Transverse colon (tissue), 4 donors: ENCODE measurements around the gene LMCD1. TPM values are rescaled to one million over a fixed set of nuclear protein-coding genes. Genes with fewer than 3 reads are reported as not detected.

Experiments
- DNase-seq: peaks from one replicate; pipeline ENCODE4 v3.0.0-alpha.2; 2019
- H3K27ac ChIP-seq, 4 donors: fragments of 200-600 bp; sonication (generic); 2 replicates each; pipeline ENCODE4 v1.5.1; 2016 to 2018; ENCODE audit warnings: inconsistent platforms in 4 of 4
- H3K27me3 ChIP-seq: fragments of 200-600 bp; sonication (generic); 2 replicates; pipeline ENCODE4 v1.5.1; 2017; ENCODE audit warnings: inconsistent platforms
- H3K36me3 ChIP-seq, 4 donors: fragments of 200-600 bp; sonication (generic); 2 replicates each; pipeline ENCODE4 v1.5.1; 2017 to 2019; ENCODE audit warnings: inconsistent platforms in 4 of 4
- H3K4me1 ChIP-seq, 4 donors: fragments of 200-600 bp; sonication (generic); 2 replicates each; pipeline ENCODE4 v1.5.1; 2017 to 2020; ENCODE audit warnings: inconsistent platforms in 4 of 4
- H3K4me3 ChIP-seq, 4 donors: fragments of 200-600 bp; sonication (generic); 1 replicate in 1 of 4; 2 replicates in 3 of 4; pipeline versions ENCODE4 v1.5.1 to v1.6.1; 2017 to 2019; ENCODE audit warnings: inconsistent platforms in 4 of 4
- H3K9me3 ChIP-seq, 2 donors: fragments of 200-600 bp; sonication (generic); 2 replicates each; pipeline ENCODE4 v1.5.1; 2017 to 2019; ENCODE audit warnings: inconsistent platforms in 2 of 2
- EP300 ChIP-seq: sonication (generic); formaldehyde crosslinking; IDR thresholded peaks from one replicate; pipeline ENCODE4 v1.6.1; 2017; ENCODE audit warnings: antibody characterized with exemption, low read depth
- POLR2A ChIP-seq: fragments of 450-650 bp; IDR thresholded peaks from one replicate; pipeline ENCODE4 v1.6.1; 2016; ENCODE audit warnings: antibody characterized with exemption, mild to moderate bottlenecking, moderate library complexity
- POLR2AphosphoS5 ChIP-seq, 3 donors: sonication (generic); formaldehyde crosslinking; IDR thresholded peaks; one replicate each; pipeline ENCODE4 v1.6.1; 2016; ENCODE audit warnings: antibody characterized with exemption in 3 of 3
- WGBS, 2 donors: methylation state at CpG; one replicate each; pipeline ENCODE4 v1.1.5; 2018; ENCODE audit warnings: low coverage in 1 of 2; 5-methylcytosine and 5-hydroxymethylcytosine counted together
- in situ Hi-C, 4 donors: fragments of 200-750 bp; cut with MboI; loops; one replicate each; pipeline versions ENCODE4 v1.15.0 to v1.15.1; 2017; ENCODE audit warnings: low sequenced_read_pairs in 3 of 4, low pct_ligation_motif_present in 1 of 4, low pct_unique_long_range_greater_than_20kb in 1 of 4
- intact Hi-C: fragments of 100-400 bp; cut with DNase I; formaldehyde crosslinking; loops from one replicate; pipeline ENCODE4 v1.15.1; 2023; ENCODE audit warnings: low total_unique reads
- total RNA-seq, 4 donors: library from RNA; depleted of rRNA; stranded (reverse); fragments of >200 nt; gene quantifications; one replicate each; pipeline ENCODE4 v1.1.0, GENCODE V29; 2016
- TF ChIP-seq, protein P1 (sequence below), 5 experiments: fragments of 200-600 bp in 3 of 5; fragments of 450-650 bp in 2 of 5; sonication (generic) in 3 of 5; IDR thresholded peaks; 1 replicate in 2 of 5; 2 replicates in 3 of 5; pipeline ENCODE4 v1.5.1; 2016 to 2017; ENCODE audit warnings: antibody characterized with exemption in 5 of 5, inconsistent platforms in 3 of 5, mild to moderate bottlenecking in 2 of 5, moderate library complexity in 1 of 5

Gene LMCD1
- total RNA-seq, 4 donors from 2014 or later, result 6.7 to 26.6 (median 9.6) TPM

DNA sequence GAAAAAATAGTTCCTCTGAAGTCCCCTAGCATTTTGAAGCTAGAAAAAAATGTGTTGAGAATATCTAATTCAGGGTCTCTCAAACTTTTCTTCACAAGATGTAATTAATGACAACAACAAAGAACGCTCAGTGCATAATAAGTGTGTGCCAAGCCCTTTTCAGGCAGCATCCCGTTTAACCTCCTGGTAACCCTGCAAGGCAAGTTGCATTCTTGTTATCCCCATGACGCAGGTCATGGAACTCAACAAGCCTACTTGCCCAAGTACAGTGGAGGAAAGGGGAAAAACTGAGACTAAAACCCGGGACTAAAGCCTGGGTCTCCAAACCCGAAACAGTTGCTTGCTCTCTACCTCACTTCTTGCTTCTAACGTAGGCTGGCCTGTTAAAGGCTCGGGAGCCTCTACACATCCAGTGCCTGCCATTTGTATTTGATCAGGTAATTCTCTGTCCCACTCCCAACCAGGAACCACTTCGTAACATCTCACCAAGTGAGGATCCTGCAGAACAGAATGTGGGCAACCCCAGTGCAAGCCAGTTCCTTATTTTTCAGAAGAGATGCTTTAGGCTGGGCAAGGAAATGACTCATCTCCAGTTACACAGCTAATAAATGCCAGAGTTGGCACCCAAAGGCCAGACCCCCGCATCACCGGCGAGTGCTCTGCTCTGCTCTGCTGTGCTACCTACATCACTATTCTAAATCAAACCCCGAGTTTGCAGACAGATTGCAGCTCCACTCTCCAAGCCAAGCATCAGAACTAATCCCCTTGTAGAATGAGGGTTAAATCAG, 28.3 kb downstream of the LMCD1 start:
- Histone ChIP-seq H3K27ac (peak overlapping the region in 3 of 4 donors; percentile 10 to 42 (median 17)), H3K27me3 (no peaks in the 10 kb centered on the region), H3K9me3 (no peaks in the 10 kb centered on the region), H3K4me1 (peaks cover 0 to 9% (median 0%) of the 10 kb centered on the region in 4 donors), H3K4me3 (no peak overlapping the region), H3K36me3 (no peaks in the 10 kb centered on the region)
- TF ChIP-seq POLR2AphosphoS5 (IDR thresholded peaks at IDR 0.05) (no peak), POLR2A (no peak), EP300 (no peak)
- TF ChIP-seq, protein P1, sequence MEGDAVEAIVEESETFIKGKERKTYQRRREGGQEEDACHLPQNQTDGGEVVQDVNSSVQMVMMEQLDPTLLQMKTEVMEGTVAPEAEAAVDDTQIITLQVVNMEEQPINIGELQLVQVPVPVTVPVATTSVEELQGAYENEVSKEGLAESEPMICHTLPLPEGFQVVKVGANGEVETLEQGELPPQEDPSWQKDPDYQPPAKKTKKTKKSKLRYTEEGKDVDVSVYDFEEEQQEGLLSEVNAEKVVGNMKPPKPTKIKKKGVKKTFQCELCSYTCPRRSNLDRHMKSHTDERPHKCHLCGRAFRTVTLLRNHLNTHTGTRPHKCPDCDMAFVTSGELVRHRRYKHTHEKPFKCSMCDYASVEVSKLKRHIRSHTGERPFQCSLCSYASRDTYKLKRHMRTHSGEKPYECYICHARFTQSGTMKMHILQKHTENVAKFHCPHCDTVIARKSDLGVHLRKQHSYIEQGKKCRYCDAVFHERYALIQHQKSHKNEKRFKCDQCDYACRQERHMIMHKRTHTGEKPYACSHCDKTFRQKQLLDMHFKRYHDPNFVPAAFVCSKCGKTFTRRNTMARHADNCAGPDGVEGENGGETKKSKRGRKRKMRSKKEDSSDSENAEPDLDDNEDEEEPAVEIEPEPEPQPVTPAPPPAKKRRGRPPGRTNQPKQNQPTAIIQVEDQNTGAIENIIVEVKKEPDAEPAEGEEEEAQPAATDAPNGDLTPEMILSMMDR (IDR thresholded peaks at IDR 0.05), result no peak
- intact Hi-C loops, result no loop called here
- in situ Hi-C loops, result no loop called here
- 83 to 87% methylated on average over 10 to 12 of the region's 12 CpGs for WGBS, 2 donors
- DNase-seq, result no peak

DNA sequence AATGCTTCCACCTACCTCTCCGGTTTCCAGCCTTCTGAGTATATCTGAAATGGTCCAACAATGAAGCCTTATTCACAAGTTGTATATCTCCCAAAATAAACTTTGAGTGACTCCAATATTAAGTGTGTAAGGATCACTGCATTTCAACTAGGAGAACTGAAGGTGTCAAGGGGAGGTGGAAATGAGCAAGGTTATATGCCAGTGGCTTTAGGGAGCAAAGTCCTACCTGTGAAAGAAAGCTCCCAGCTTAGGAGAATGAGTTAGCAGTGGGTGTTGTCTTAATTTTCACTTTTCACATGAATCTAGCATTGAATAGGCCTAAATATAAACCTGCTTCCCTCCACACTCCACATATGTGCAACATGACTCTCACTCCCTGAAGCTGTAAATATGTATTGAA, 29.0 kb downstream of the LMCD1 start:
- DNase-seq, result no peak
- Histone ChIP-seq H3K27ac (no peak overlapping the region), H3K9me3 (no peaks in the 10 kb centered on the region), H3K4me3 (no peak overlapping the region), H3K36me3 (no peaks in the 10 kb centered on the region), H3K27me3 (no peaks in the 10 kb centered on the region), H3K4me1 (peaks cover 0 to 9% (median 0%) of the 10 kb centered on the region in 4 donors)
- 69% methylated on average over 1 of the region's 1 CpG; no CpG with 5 or more reads in 1 of the 2 donors for WGBS, 2 donors
- TF ChIP-seq, protein P1 (IDR thresholded peaks at IDR 0.05), result no peak
- TF ChIP-seq POLR2A (no peak), EP300 (no peak), POLR2AphosphoS5 (IDR thresholded peaks at IDR 0.05) (no peak)
- intact Hi-C loops (no loop called here), in situ Hi-C loops (no loop called here)

DNA sequence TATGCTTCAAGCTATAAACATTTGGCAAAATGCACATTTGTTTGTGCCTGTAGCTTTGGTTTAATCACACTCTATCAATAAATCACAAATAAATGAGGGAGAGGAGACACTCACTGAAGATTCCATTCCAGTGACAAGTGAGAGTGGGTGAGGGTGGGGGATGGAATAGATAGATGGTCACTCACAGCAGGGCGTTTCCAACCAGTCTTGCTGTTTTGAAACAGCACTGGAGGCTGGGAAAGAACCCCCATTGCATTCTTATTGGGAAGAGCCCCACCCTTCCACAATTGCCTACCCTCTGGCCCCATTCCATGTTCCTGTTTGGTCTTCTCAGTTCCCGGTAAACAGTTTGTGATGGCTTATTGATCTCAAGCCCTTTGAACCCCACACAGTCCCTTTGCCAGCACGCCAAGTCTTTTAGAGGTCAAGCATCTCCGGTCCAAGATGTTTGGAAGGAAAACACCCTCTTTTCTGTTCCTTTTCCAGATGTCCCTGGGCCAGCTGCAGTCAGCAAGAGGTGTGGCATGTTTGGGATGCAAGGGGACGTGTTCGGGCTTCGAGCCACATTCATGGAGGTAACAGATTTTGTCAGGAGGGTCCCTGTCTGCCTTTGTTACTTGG, 30.7 kb downstream of the LMCD1 start:
- Histone ChIP-seq H3K9me3 (no peaks in the 10 kb centered on the region), H3K4me3 (no peak overlapping the region), H3K27me3 (no peaks in the 10 kb centered on the region), H3K27ac (peak overlapping the region in 1 of 4 donors; percentile 6), H3K4me1 (peaks cover 0 to 9% (median 0%) of the 10 kb centered on the region in 4 donors), H3K36me3 (no peaks in the 10 kb centered on the region)
- 17 to 49% methylated on average over 1 to 7 of the region's 7 CpGs for WGBS, 2 donors
- intact Hi-C loops (no loop called here), in situ Hi-C loops (no loop called here)
- DNase-seq, result no peak
- TF ChIP-seq POLR2A, result no peak
- TF ChIP-seq POLR2AphosphoS5 (IDR thresholded peaks at IDR 0.05), result no peak
- no peak for TF ChIP-seq EP300
- TF ChIP-seq, protein P1 (IDR thresholded peaks at IDR 0.05), result no peak
